Liver (tissue), 3 donors: Measurements from ENCODE around the gene FOXN3.

Experiments
- ATF3 ChIP-seq: IDR thresholded peaks from 2 replicates; pipeline ENCODE4 v1.6.1; 2016; ENCODE audit warnings: antibody characterized with exemption
- CTCF ChIP-seq: fragments of 150-350 bp; IDR thresholded peaks from 2 replicates; pipeline ENCODE4 v1.5.1; 2017; ENCODE audit warnings: improper control_type of control experiment, low read depth, low read length; ENCODE audit not compliant: missing input control
- FOXA1 ChIP-seq: IDR thresholded peaks from 2 replicates; pipeline ENCODE4 v1.6.1; 2016; ENCODE audit warnings: antibody characterized with exemption
- GABPA ChIP-seq, 2 donors: IDR thresholded peaks in 1 of 2; conservative IDR thresholded peaks in 1 of 2; 2 replicates each; pipeline ENCODE4 v1.6.1; 2016; ENCODE audit warnings: antibody characterized with exemption in 2 of 2, mild to moderate bottlenecking in 1 of 2, moderate library complexity in 1 of 2
- MAX ChIP-seq: IDR thresholded peaks from 2 replicates; pipeline ENCODE4 v1.6.1; 2016; ENCODE audit warnings: antibody characterized with exemption
- RAD21 ChIP-seq, 2 donors: IDR thresholded peaks; 2 replicates each; pipeline ENCODE4 v1.6.1; 2016; ENCODE audit warnings: antibody characterized with exemption in 2 of 2, mild to moderate bottlenecking in 2 of 2
- SP1 ChIP-seq: IDR thresholded peaks from 2 replicates; pipeline ENCODE4 v1.6.1; 2018; ENCODE audit warnings: antibody characterized with exemption, mild to moderate bottlenecking
- TAF1 ChIP-seq: conservative IDR thresholded peaks from 2 replicates; pipeline ENCODE4 v1.6.1; 2016; ENCODE audit warnings: antibody characterized with exemption, mild to moderate bottlenecking
- donor health status: healthy.
- donor health status: healthy.

- TF ChIP-seq TAF1 (no peak), CTCF (no peak), SP1 (no peak), FOXA1 (no peak), MAX (no peak), ATF3 (no peak), GABPA (IDR thresholded peaks at IDR 0.05 in 1 of 2, conservative IDR thresholded peaks at IDR 0.05 in 1 of 2) (no peak), RAD21 (IDR thresholded peaks at IDR 0.05) (no peak)
These were observed 11.3 kb downstream of the FOXN3 start for GRCh38 chr14:89405712-89406111.
